DND-41 (cell line): ENCODE results near the gene SLC17A9.

Experiments
- ATAC-seq: fragments of 200-7000 bp; cut with Tn5 transposase; 3 replicates; pipeline ENCODE4 v1.9.1; 2021; ENCODE audit warnings: low read depth; ENCODE audit not compliant: insufficient read depth
- DNase-seq: peaks from one replicate; pipeline ENCODE4 v3.0.0-alpha.2; 2020
- H2AFZ ChIP-seq: 2 replicates; pipeline ENCODE4 v1.6.0; 2012; ENCODE audit warnings: low read depth, low read length
- H3K27ac ChIP-seq: 2 replicates; pipeline ENCODE4 v1.5.1; 2012; ENCODE audit warnings: low read length, inconsistent platforms
- H3K27me3 ChIP-seq: fragments of 200-600 bp; sonication (generic); 2 replicates; pipeline ENCODE4 v1.6.0; 2012; ENCODE audit warnings: low read length, mild to moderate bottlenecking, inconsistent platforms; ENCODE audit not compliant: insufficient read depth, poor library complexity
- H3K36me3 ChIP-seq: 2 replicates; pipeline ENCODE4 v1.5.1; 2012; ENCODE audit warnings: low read length, inconsistent platforms; ENCODE audit not compliant: insufficient read depth
- H3K4me1 ChIP-seq: 2 replicates; pipeline ENCODE4 v1.5.1; 2012; ENCODE audit warnings: mild to moderate bottlenecking, low read length; ENCODE audit not compliant: insufficient read depth
- H3K4me2 ChIP-seq: 2 replicates; pipeline ENCODE4 v1.6.0; 2012; ENCODE audit warnings: mild to moderate bottlenecking, moderate library complexity, low read length, inconsistent platforms; ENCODE audit not compliant: insufficient read depth
- H3K4me3 ChIP-seq, 2 experiments: fragments of 200-600 bp in 1 of 2; shearing (Covaris generic) in 1 of 2; 2 replicates each; pipeline ENCODE4 v1.5.1; 2012 to 2016; ENCODE audit warnings: inconsistent platforms in 2 of 2, low read length in 2 of 2, mild to moderate bottlenecking in 2 of 2, low read depth in 1 of 2, moderate library complexity in 1 of 2
- H3K79me2 ChIP-seq: 2 replicates; pipeline ENCODE4 v1.6.0; 2012; ENCODE audit warnings: low read length, inconsistent platforms; ENCODE audit not compliant: insufficient read depth
- H3K9ac ChIP-seq: 2 replicates; pipeline ENCODE4 v1.6.0; 2012; ENCODE audit warnings: low read depth, mild to moderate bottlenecking, inconsistent platforms, low read length, moderate library complexity
- H3K9me3 ChIP-seq: 2 replicates; pipeline ENCODE4 v1.5.1; 2012; ENCODE audit warnings: low read length, moderate library complexity, mild to moderate bottlenecking, inconsistent platforms; ENCODE audit not compliant: insufficient read depth, severe bottlenecking
- H4K20me1 ChIP-seq: 2 replicates; pipeline ENCODE4 v1.6.0; 2012; ENCODE audit warnings: low read length; ENCODE audit not compliant: insufficient read depth
- EZH2 ChIP-seq: IDR thresholded peaks from 3 replicates; pipeline ENCODE4 v1.6.1; 2012; ENCODE audit warnings: borderline replicate concordance, low read depth, mild to moderate bottlenecking, moderate library complexity, low read length, inconsistent platforms; ENCODE audit not compliant: severe bottlenecking
- TF ChIP-seq, protein P1 (sequence below): IDR thresholded peaks from 2 replicates; pipeline ENCODE4 v1.5.1; 2012; ENCODE audit warnings: borderline replicate concordance, low read length, moderate library complexity, mild to moderate bottlenecking; ENCODE audit not compliant: poor library complexity, severe bottlenecking; ENCODE audit errors: extremely low read depth

SLC17A9 gene

DNA sequence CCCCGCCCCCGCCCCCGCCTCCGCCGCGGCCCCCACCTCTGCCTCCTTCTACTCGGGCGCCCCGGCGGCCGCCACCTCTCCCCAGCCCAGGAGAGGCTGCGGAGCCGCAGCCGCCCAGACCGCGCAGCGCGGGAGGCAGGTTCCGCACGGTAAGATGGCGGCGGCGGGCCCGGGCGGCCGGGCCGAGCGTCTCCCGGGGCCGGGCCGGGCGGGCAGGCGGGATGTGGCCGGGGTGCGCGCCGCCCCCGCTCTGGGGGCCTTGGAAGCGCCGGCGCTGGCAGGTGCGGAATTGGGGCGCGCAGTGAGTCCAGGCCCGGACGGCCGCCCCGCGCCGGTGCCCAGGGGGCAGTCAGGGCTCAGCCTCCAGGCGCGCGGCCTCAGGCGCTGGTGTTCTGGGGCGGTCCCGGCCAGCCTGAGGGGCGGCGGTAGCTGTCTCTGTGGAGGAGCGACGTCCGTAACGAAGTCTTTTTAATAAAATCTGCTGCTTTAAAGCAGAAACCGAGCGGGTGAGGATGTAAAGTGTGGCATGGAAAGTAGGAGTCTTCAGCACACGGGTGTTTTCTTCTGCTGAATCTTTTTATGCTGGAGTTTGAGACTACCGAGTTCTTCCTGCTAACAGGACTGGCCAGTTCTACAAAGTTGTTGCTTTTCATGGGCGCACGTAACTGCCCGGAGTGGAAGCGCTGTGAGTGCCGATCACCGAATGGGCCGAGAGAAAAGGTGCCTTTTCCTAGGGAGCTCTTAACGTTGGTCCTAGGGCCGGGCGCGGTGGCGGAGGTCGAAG lies 14.2 kb upstream of the SLC17A9 start, which contains the start of gene GID8:
TSS of gene GID8 (plus strand) at position 43 of the 784 bp plus-strand sequence. CDS start 3,356 bp downstream, outside the sequence.
- Histone ChIP-seq H3K79me2 (peaks cover 98% of the 10 kb centered on the region), H4K20me1 (peaks cover 59% of the 10 kb centered on the region), H3K36me3 (peaks cover 68% of the 10 kb centered on the region), H3K9ac (peak within 1 kb of the TSS; percentile 95), H3K4me3 (peak within 1 kb of the TSS; percentile 90 to 97), H3K4me2 (peak within 1 kb of the TSS; percentile 85), H3K27ac (peak within 1 kb of the TSS; percentile 91), H3K9me3 (no peaks in the 10 kb centered on the region), H3K27me3 (no peaks in the 10 kb centered on the region), H2AFZ (peak within 1 kb of the TSS; percentile 85), H3K4me1 (peaks cover 60% of the 10 kb centered on the region)
- TF ChIP-seq, protein P1, sequence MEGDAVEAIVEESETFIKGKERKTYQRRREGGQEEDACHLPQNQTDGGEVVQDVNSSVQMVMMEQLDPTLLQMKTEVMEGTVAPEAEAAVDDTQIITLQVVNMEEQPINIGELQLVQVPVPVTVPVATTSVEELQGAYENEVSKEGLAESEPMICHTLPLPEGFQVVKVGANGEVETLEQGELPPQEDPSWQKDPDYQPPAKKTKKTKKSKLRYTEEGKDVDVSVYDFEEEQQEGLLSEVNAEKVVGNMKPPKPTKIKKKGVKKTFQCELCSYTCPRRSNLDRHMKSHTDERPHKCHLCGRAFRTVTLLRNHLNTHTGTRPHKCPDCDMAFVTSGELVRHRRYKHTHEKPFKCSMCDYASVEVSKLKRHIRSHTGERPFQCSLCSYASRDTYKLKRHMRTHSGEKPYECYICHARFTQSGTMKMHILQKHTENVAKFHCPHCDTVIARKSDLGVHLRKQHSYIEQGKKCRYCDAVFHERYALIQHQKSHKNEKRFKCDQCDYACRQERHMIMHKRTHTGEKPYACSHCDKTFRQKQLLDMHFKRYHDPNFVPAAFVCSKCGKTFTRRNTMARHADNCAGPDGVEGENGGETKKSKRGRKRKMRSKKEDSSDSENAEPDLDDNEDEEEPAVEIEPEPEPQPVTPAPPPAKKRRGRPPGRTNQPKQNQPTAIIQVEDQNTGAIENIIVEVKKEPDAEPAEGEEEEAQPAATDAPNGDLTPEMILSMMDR = peak; percentile 1
- no peak for TF ChIP-seq EZH2
- peak; percentile 48 for ATAC-seq
- DNase-seq = peak; percentile 52

DNA sequence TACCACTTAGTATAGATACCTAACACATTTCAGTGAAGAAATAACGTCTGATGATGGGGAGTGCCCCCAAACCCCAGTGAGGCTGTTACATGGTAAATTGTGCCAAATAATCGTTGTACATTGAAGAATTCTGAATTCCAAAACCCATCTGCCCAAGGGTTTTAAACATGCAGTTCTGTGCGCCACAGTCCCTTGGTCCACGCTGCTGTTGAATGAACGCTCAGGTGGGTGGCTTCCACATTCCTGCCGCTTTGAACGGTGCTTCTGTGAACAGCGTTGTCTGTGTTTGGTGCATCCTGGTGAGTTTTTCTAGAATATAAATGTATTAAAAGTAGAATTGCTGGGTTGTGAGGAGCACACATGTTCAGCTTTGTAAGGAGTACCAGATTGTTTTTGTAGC lies 11.6 kb upstream of the SLC17A9 start:
- H3K79me2 ChIP-seq = peaks cover 93% of the 10 kb centered on the region
- peaks cover 39% of the 10 kb centered on the region for H3K4me1 ChIP-seq
- H3K9me3 ChIP-seq = no peaks in the 10 kb centered on the region
- H2AFZ ChIP-seq = no peak overlapping the region
- no peak overlapping the region for H3K4me3 ChIP-seq
- peak overlapping the region; percentile 3; the same call in 1 of the 2 replicates for H3K27ac ChIP-seq
- H4K20me1 ChIP-seq = peaks cover 50% of the 10 kb centered on the region
- H3K27me3 ChIP-seq = no peaks in the 10 kb centered on the region
- peaks cover 68% of the 10 kb centered on the region for H3K36me3 ChIP-seq
- H3K9ac ChIP-seq = peak overlapping the region; percentile 16; the same call in 1 of the 2 replicates
- TF ChIP-seq, protein P1 = no peak
- TF ChIP-seq EZH2 = no peak
- H3K4me2 ChIP-seq = peak overlapping the region; percentile 27; the same call in 1 of the 2 replicates
- no peak for DNase-seq
- ATAC-seq = no peak

DNA sequence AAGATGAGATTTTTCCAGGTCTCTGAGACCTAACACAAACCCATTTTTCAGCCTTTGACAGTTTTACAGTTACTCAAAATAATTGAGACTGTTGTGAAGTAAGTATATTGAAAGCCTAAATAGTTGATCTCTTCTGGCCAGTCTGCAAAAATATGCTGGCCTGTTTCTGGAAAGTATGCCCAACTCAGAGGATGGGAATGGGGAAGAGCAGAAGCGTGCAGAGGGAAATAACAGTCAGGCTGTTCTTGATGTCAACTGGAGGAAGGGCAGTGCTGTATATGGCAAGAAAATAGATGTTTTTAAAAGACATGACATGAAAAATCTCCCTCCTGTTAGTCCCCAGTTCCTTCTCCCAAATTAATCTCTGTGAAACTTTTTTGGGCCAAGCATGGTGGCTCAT lies 10.7 kb upstream of the SLC17A9 start:
- Histone ChIP-seq H3K27me3 (no peaks in the 10 kb centered on the region), H3K4me2 (no peak overlapping the region), H3K79me2 (peaks cover 93% of the 10 kb centered on the region), H4K20me1 (peaks cover 53% of the 10 kb centered on the region), H3K4me1 (peaks cover 30% of the 10 kb centered on the region), H2AFZ (no peak overlapping the region), H3K36me3 (peaks cover 75% of the 10 kb centered on the region), H3K9ac (no peak overlapping the region), H3K9me3 (no peaks in the 10 kb centered on the region), H3K4me3 (no peak overlapping the region), H3K27ac (no peak overlapping the region)
- no peak for ATAC-seq
- no peak for DNase-seq
- no peak for TF ChIP-seq EZH2
- TF ChIP-seq, protein P1 = no peak
